ENCODE measurements around the gene SCAP. TPM values are rescaled to one million over a fixed set of nuclear protein-coding genes. Genes with fewer than 3 reads are reported as not detected.

The SCAP gene
- polyA plus RNA-seq, 1 of the 3 experiments (the other 2 are of a cell fraction): 28.0 TPM

DNA sequence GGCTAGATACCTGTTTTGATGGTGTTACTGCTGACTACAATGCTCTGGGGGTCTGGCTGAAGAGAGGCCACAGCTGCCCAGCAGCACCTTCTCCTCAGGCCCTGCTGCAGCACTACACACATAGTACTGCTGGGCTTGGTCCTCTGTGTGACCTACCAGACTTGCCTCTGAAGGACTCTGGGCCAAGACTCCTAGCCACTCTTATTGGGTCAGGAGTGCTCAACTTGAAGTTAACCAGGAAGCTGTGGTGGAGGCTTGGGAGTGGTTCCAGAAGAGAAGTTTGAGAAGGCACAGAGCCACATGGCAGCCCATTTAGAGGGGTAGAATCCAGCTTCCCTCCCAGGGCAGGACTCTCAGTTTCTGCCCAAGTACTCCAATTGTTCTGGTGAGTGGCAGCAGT, 21.2 kb upstream of the SCAP start:
- ChIA-PET POLR2A (no interaction called here), CTCF (interaction anchor here (1.1 kb wide), 1 partner anchor 76 kb away, joined by 5 read pairs; no protein-coding TSS in a partner anchor)

More for the DNA sequence above, 21.2 kb upstream of the SCAP start:
- no peak overlapping the region for H3K27ac ChIP-seq (ENCODE audit: low read depth in 2 of 2, low read length in 1 of 2)
- no peaks in the 10 kb centered on the region for H3K9me3 ChIP-seq
- H2AFZ ChIP-seq (ENCODE audit: low read depth): no peak overlapping the region
- H3K4me3 ChIP-seq (ENCODE audit: low read depth in 2 of 2, low read length in 1 of 2): no peak overlapping the region
- no peaks in the 10 kb centered on the region for H3K9me2 ChIP-seq
- H3K4me2 ChIP-seq: no peak overlapping the region
- TF ChIP-seq, protein P1, sequence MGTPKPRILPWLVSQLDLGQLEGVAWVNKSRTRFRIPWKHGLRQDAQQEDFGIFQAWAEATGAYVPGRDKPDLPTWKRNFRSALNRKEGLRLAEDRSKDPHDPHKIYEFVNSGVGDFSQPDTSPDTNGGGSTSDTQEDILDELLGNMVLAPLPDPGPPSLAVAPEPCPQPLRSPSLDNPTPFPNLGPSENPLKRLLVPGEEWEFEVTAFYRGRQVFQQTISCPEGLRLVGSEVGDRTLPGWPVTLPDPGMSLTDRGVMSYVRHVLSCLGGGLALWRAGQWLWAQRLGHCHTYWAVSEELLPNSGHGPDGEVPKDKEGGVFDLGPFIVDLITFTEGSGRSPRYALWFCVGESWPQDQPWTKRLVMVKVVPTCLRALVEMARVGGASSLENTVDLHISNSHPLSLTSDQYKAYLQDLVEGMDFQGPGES (IDR thresholded peaks at IDR 0.05; ENCODE audit: low read depth, low read length): no peak
- TF ChIP-seq RCOR1 (IDR thresholded peaks at IDR 0.05; ENCODE audit: low read length) (no peak), JUND (IDR thresholded peaks at IDR 0.05) (no peak), TCF12 (IDR thresholded peaks at IDR 0.05) (no peak), GATA2 (CRISPR knock-in tag; IDR thresholded peaks at IDR 0.05) (no peak), RXRA (IDR thresholded peaks at IDR 0.05; ENCODE audit: borderline replicate concordance, low read depth) (no peak), MXI1 (IDR thresholded peaks at IDR 0.05; ENCODE audit: low read depth, low read length) (no peak), FOXM1 (IDR thresholded peaks at IDR 0.05; ENCODE audit: low read depth) (no peak), FOSL2 (IDR thresholded peaks at IDR 0.05; ENCODE audit: borderline replicate concordance, low read depth) (no peak), GABPA (IDR thresholded peaks at IDR 0.05; ENCODE audit: low read depth) (no peak), MEF2A (IDR thresholded peaks at IDR 0.05; ENCODE audit: borderline replicate concordance, low read depth) (no peak), YY1 (IDR thresholded peaks at IDR 0.05; ENCODE audit: low read depth) (no peak), TAF1 (IDR thresholded peaks at IDR 0.05; ENCODE audit: borderline replicate concordance, low read depth, low read length) (no peak), TEAD4 (IDR thresholded peaks at IDR 0.05; ENCODE audit: borderline replicate concordance, insufficient read depth) (no peak)
- TF ChIP-seq, protein P2, sequence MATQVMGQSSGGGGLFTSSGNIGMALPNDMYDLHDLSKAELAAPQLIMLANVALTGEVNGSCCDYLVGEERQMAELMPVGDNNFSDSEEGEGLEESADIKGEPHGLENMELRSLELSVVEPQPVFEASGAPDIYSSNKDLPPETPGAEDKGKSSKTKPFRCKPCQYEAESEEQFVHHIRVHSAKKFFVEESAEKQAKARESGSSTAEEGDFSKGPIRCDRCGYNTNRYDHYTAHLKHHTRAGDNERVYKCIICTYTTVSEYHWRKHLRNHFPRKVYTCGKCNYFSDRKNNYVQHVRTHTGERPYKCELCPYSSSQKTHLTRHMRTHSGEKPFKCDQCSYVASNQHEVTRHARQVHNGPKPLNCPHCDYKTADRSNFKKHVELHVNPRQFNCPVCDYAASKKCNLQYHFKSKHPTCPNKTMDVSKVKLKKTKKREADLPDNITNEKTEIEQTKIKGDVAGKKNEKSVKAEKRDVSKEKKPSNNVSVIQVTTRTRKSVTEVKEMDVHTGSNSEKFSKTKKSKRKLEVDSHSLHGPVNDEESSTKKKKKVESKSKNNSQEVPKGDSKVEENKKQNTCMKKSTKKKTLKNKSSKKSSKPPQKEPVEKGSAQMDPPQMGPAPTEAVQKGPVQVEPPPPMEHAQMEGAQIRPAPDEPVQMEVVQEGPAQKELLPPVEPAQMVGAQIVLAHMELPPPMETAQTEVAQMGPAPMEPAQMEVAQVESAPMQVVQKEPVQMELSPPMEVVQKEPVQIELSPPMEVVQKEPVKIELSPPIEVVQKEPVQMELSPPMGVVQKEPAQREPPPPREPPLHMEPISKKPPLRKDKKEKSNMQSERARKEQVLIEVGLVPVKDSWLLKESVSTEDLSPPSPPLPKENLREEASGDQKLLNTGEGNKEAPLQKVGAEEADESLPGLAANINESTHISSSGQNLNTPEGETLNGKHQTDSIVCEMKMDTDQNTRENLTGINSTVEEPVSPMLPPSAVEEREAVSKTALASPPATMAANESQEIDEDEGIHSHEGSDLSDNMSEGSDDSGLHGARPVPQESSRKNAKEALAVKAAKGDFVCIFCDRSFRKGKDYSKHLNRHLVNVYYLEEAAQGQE (IDR thresholded peaks at IDR 0.05; ENCODE audit: low read depth, low read length): no peak
- TF ChIP-seq, protein P3, sequence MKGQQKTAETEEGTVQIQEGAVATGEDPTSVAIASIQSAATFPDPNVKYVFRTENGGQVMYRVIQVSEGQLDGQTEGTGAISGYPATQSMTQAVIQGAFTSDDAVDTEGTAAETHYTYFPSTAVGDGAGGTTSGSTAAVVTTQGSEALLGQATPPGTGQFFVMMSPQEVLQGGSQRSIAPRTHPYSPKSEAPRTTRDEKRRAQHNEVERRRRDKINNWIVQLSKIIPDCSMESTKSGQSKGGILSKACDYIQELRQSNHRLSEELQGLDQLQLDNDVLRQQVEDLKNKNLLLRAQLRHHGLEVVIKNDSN (IDR thresholded peaks at IDR 0.05; ENCODE audit: borderline replicate concordance, low read depth): no peak
- TF ChIP-seq, protein P4, sequence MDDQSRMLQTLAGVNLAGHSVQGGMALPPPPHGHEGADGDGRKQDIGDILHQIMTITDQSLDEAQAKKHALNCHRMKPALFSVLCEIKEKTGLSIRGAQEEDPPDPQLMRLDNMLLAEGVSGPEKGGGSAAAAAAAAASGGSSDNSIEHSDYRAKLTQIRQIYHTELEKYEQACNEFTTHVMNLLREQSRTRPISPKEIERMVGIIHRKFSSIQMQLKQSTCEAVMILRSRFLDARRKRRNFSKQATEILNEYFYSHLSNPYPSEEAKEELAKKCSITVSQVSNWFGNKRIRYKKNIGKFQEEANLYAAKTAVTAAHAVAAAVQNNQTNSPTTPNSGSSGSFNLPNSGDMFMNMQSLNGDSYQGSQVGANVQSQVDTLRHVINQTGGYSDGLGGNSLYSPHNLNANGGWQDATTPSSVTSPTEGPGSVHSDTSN (IDR thresholded peaks at IDR 0.05): no peak
- no peaks in the 10 kb centered on the region for H3F3A ChIP-seq (replicated peaks; ENCODE audit: insufficient read depth)
- no peaks in the 10 kb centered on the region for H3K27me3 ChIP-seq (ENCODE audit: insufficient read depth)
- H3K36me3 ChIP-seq (replicated peaks in 1 of 2; ENCODE audit: control insufficient read depth in 1 of 2, insufficient read depth in 2 of 2, low read length in 1 of 2): peaks cover 11 to 52% of the 10 kb centered on the region in 2 experiments
- no peaks in the 10 kb centered on the region for H4K20me1 ChIP-seq (ENCODE audit: insufficient read depth)
- no peak overlapping the region for H3K9ac ChIP-seq
- no peaks in the 10 kb centered on the region for H3K4me1 ChIP-seq (ENCODE audit: control insufficient read depth in 1 of 2, insufficient read depth in 2 of 2, low read depth in 1 of 2, low read length in 1 of 2)
- no peak for DNase-seq
- H3K79me2 ChIP-seq (ENCODE audit: insufficient read depth): no peaks in the 10 kb centered on the region

All from SK-N-SH (cell line).